NCI-H146 (cell line): Measurements from ENCODE around the gene AMPH.
"Not testable (repeated sequence)": the region's sequence is repeated elsewhere in the genome, so short reads cannot be mapped to it uniquely, and the experiment has no call there.

Experiments
- DNase-seq: peaks from one replicate; lab custom pipeline; 2025; lab: John Stamatoyannopoulos, UW

Gene AMPH

DNA sequence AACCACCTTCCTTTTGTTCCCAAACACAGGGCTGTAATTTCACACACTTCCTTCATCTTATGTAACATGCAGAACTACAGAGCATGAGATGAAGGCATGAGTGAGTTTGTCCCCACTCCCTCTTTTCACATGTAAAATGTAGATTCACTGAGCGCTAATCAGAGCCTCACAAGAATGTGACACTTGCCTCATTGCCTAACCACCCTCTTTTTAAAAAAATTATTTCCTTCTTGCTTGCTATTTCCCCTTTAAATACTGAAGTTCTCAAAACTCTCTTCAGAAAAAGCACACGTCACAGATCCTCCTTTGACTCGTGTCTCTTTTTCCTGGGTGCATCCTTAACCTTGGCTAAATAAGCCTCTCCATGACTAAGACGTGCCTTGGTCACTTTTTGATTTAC lies 236.5 kb downstream of the AMPH start:
- DNase-seq, result no peak

GRCh38 chr7:38393874-38394273 lies 237.3 kb downstream of the AMPH start:
- DNase-seq, result no peak

- no peak for DNase-seq
Measured at GRCh38 chr7:38391751-38392150, 239.4 kb downstream of the AMPH start.

- DNase-seq, result no peak
Measured at GRCh38 chr7:38385682-38386081, 245.5 kb downstream of the AMPH start.

DNA sequence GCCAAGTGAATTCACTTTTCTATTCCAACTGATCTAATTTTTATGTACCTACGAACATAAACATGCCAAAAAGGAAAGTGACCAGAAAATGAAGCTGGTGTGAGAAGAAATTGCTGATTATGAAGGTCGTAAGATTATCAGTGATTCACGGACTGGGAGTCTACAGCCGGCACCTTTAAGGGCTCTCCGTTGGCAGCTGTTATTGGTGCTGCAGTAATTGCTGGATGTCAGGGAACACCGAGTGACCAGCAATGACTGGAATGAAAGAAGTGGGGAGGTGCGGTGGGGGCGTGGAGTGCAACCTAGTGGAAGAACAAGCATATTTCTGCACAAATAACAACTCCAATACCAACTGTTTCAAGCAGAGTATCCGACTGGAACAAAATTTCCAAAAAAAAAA lies 247.9 kb downstream of the AMPH start:
- no peak for DNase-seq

DNA sequence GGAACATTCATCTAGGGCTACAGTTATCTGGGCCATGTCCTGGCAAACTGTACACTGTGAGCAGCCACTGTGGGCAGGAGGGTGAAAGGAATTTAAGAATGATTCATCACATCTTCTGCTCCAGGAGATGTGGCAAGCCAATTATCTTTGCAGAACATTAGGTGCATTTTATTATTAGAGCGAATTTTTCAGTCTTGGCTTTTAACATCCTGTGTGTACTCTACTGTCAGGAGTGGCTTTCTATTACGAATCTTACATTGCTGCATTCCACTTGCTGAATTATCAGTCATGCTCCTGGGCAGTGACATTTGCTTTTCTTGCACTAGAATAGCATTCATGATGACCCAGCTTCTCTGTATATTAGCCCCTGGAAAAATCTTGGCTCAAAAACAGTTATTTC lies 248.5 kb downstream of the AMPH start:
- DNase-seq, result no peak

DNA sequence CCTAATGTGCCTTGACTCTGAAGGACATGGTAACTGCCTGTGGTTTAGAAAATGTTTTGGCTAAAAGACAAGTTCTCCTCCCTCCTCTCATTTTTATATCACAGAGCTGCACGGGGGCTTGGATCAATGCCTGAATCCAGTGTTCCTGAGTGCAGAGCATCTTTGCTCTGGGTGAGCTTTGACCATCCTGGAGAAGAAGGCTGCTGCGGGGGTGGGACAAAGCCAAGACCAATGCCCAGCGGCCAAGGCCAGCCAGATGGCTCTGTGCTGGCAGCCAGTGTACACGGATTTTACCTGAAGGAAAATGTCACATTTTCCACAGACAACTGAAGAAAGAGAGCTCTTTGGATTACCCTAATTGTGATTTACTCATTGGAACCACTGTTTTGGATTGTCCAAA lies 255.7 kb downstream of the AMPH start:
- DNase-seq, result no peak

DNA sequence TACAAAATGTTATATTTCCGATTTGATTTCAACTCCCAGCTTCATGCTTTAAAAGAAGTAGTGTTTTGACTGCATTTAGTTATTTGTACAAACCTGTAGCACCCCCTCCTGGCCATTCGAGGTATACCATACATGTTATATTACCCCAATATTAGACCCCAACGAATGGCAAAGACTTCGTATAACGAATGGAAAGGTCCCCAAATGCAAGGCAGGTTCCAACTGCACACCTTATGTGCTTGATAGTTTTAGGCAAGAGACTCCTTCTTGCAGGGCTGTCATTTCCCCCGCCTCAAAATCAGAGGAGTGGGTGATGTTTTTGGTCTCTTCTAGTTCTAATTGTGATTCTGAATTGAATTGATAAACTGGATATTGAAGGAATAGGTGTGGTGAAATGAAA lies 256.7 kb downstream of the AMPH start:
- no peak for DNase-seq

- DNase-seq, result no peak
Measured at GRCh38 chr7:38373155-38373554, 258.0 kb downstream of the AMPH start.

GRCh38 chr7:38372290-38372689 lies 258.9 kb downstream of the AMPH start:
- DNase-seq, result no peak

GRCh38 chr7:38369816-38370493 lies 261.2 kb downstream of the AMPH start:
- peak; percentile 69 for DNase-seq

DNA sequence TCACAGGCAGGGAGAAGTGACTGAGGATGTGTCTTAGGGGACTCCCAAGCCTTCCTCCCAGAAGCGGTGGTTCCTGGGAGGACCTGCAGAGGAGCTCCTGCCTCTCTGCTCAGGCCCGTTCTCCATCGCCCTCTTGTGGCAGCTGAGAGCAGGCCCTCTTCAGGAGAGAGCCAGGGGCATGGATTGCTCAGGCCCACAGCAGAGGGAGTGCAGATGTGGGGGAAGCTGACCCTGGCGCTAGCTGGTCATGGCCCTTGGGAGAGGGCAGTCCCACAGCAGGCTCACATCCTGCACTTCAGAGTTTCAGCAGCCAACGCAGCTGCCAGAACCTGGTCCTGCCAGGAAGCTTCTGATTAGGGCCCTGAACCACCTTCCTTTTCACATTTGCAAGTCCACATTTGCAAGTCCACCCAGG lies 263.0 kb downstream of the AMPH start:
- peak; percentile 39 for DNase-seq

DNA sequence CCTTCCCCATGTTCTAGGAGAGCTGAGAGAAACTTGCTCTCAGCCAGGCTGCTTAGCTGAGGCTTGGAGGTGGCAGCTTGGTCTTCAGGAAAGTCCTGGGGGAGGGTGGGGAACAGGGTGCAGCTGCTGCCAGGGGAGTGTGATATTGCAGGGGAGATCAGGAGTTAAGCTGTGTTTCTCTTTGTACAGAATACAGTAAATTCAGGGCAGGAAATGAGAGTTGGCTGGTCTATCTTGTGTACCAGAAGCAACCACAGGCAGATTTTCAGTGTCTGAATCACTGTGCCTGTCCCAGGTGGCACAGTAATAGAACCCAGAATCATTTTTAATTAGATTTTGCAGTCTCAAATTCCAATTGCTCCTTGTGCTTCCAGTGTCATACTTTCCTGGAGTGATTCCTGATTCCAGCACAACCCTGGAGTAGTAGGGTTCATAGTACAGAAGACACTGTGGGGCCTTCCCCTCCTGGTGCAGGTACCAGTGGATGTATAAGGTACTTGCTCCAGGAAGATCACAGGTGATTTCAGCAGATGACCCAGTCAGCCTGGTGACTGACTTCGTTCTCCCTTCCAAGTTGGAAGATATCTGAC lies 263.8 kb downstream of the AMPH start:
- DNase-seq, result no peak

GRCh38 chr7:38363379-38363778 lies 267.8 kb downstream of the AMPH start:
- DNase-seq, result not testable (repeated sequence)

GRCh38 chr7:38362611-38363237 lies 268.4 kb downstream of the AMPH start:
- not testable (repeated sequence) for DNase-seq

DNA sequence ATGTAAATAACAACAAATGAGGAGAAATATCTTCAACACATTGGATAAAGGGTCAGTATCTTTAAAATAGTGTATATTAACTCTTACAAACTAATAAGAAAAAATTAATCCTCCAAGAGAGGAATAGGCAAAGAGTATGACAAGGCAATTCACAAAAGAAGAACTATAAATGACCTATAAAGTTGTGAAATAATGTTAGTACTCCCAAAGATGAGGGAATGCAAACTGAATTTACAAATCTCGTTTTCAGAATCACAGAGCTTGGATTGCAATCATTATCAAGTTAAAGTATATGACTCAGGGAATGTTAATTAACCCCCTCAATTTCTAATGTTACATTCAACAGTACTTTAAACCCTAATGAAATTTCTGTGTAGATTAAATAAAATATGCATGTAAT lies 270.4 kb downstream of the AMPH start:
- DNase-seq, result no peak

DNA sequence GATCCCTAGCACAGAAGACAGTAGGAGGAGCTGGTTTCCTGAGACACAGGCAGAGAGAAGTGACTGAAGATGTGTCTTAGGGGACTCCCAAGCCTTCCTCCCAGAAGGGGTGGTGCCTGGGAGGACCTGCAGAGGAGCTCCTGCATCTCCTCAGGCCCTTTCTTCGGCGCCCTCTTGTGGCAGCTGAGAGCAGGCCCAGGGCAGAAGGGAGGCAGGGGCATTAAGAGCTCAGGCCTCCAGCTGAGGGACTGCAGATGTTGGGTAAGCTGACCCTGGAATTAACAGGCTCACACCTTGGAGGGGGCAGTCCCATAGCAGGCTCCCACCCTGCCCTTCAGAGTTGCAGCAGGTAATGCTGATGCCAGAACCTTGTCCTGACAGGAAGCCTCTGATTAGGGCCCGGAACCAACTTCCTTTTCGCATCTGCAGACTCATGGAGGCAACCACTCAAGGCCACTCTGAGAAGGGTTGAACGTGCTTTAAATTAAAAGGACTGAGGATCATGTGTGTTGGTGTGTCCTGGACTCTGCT lies 272.0 kb downstream of the AMPH start:
- DNase-seq, result not testable (repeated sequence)

DNA sequence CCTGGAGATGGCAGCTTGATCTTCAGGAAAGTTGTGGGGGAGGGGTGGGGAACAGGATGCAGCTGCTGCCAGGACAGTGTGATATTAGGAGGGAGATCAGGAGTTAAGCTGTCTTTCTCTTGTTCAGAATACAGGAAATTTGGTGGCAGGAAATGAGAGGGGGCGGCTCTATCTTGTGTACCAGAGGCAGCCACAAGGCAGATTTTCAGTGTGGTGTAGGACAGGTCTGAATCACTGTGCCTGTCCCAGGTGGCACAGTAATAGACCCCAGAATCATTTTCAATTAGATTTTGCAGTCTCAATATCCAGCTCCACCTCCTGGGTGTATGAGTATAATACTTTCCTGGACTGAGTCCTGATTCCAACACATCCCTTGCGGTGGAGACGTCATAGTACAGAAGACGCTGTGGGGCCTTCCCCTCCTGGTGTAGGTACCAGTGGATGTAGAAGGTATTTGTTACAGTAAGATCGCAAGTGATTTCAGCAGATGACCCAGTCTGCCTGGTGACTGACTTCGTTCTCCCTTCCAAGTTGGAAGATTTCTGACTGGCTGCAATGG lies 272.8 kb downstream of the AMPH start:
- not testable (repeated sequence) for DNase-seq

DNA sequence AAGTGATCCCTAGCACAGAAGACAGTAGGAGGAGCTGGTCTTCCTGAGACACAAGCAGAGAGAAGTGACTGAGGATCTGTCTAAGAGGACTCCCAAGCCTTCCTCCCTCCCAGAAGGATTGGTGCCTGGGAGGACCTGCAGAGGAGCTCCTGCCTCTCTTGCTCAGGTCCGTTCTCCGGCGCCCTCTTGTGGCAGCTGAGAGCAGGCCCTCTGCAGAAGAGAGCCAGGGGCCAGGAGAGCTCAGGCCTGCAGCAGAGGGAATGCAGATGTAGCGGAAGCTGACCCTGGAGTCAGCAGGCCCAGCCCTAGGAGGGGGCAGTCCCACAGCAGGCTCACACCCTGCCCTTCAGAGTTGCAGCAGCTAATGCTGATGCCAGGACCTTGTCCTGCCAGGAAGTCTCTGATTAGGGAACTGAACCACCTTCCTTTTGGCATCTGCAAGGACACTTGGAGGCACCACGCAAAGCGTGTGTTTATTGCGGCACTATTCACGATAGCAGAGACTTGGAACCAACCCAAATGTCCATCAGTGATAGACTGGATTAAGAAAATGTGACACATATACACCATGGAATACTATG lies 276.8 kb downstream of the AMPH start:
- DNase-seq, result peak; percentile 21

DNA sequence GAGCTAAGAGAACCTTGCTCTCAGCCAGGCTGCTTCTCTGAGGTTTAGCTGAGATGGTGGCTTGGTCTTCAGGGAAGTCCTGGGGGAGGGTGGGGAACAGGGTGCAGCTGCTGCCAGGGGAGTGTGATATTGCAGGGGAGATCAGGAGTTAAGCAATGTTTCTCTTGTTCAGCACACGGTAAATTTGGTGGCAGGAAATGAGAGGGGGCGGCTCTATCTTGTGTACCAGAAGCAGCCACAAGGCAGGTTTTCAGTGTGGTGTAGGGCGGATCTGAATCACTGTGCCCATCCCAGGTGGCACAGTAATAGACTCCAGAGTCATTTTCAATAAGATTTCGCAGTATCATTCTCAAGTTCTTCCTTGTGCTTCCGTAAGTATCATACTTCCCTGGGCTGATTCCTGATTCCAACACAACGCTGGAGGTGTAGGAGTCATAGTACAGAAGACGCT lies 277.7 kb downstream of the AMPH start:
- DNase-seq, result not testable (repeated sequence)

GRCh38 chr7:38351601-38352000 lies 279.6 kb downstream of the AMPH start:
- no peak for DNase-seq

GRCh38 chr7:38350777-38351176 lies 280.4 kb downstream of the AMPH start:
- not testable (repeated sequence) for DNase-seq
